NCI-H128 (cell line): ENCODE data around the gene TNNC1.

ENCODE experiments used
- DNase-seq: peaks from one replicate; lab custom pipeline; 2025; ENCODE audit not compliant: unreplicated experiment; lab: John Stamatoyannopoulos, UW

Gene TNNC1

GRCh38 chr3:52432691-52433141, 21.1 kb downstream of the TNNC1 start:
- DNase-seq: no peak

GRCh38 chr3:52432225-52432624, 21.6 kb downstream of the TNNC1 start:
- DNase-seq: no peak

- no peak for DNase-seq
Measured at GRCh38 chr3:52431459-52432223, 22.2 kb downstream of the TNNC1 start.

GRCh38 chr3:52430416-52430810, 23.4 kb downstream of the TNNC1 start:
- no peak for DNase-seq

- DNase-seq: no peak
Measured at GRCh38 chr3:52429779-52430415, 23.9 kb downstream of the TNNC1 start.

- no peak for DNase-seq
Measured at GRCh38 chr3:52429031-52429430, 24.8 kb downstream of the TNNC1 start.

GRCh38 chr3:52428151-52429005, 25.5 kb downstream of the TNNC1 start:
- no peak for DNase-seq

GRCh38 chr3:52423173-52423572, 30.7 kb downstream of the TNNC1 start:
- DNase-seq: no peak

GRCh38 chr3:52422669-52423068, 31.2 kb downstream of the TNNC1 start:
- DNase-seq: no peak

- no peak for DNase-seq
Measured at GRCh38 chr3:52420388-52420787, 33.5 kb downstream of the TNNC1 start.

- no peak for DNase-seq
Measured at GRCh38 chr3:52415800-52416199, 38.0 kb downstream of the TNNC1 start.

GRCh38 chr3:52408466-52408865, 45.4 kb downstream of the TNNC1 start:
- no peak for DNase-seq

- no peak for DNase-seq
Measured at GRCh38 chr3:52407779-52408178, 46.1 kb downstream of the TNNC1 start.

GRCh38 chr3:52406791-52407510, 46.9 kb downstream of the TNNC1 start:
- no peak for DNase-seq

GRCh38 chr3:52406231-52406661, 47.6 kb downstream of the TNNC1 start:
- no peak for DNase-seq

- DNase-seq: no peak
Measured at GRCh38 chr3:52405601-52406110, 48.2 kb downstream of the TNNC1 start.

- DNase-seq: no peak
Measured at GRCh38 chr3:52405066-52405465, 48.8 kb downstream of the TNNC1 start.

GRCh38 chr3:52404391-52404790, 49.5 kb downstream of the TNNC1 start:
- DNase-seq: no peak

GRCh38 chr3:52403955-52404354, 49.9 kb downstream of the TNNC1 start:
- DNase-seq: no peak

- no peak for DNase-seq
Measured at GRCh38 chr3:52403271-52403841, 50.5 kb downstream of the TNNC1 start.
